GM21381 (cell line): ENCODE data around the gene CDRT15.
"Not testable (repeated sequence)": the region's sequence is repeated elsewhere in the genome, so short reads cannot be mapped to it uniquely, and the experiment has no call there.

Source experiments
- ATAC-seq: cut with Tn5 transposase; IDR thresholded peaks from one replicate; pipeline ENCODE4 v1.9.1; 2021; ENCODE audit warnings: mild to moderate bottlenecking, moderate library complexity; ENCODE audit not compliant: unreplicated experiment

CDRT15 gene

GRCh38 chr17:14236762-14237161 is at the start of gene CDRT15:
TSS of gene CDRT15 (minus strand) at chr17:14236862. CDS start at chr17:14236833, 29 bp downstream.
- ATAC-seq = not testable (repeated sequence)

- ATAC-seq = no peak
Measured at GRCh38 chr17:14282726-14283125, 46.1 kb upstream of the CDRT15 start.

GRCh38 chr17:14281530-14281929 is 44.9 kb upstream of the CDRT15 start:
- no peak for ATAC-seq

GRCh38 chr17:14276535-14277250 is 40.0 kb upstream of the CDRT15 start:
- ATAC-seq = no peak

GRCh38 chr17:14270508-14270907 is 33.8 kb upstream of the CDRT15 start:
- ATAC-seq = no peak

- ATAC-seq = no peak
Measured at GRCh38 chr17:14269473-14269872, 32.8 kb upstream of the CDRT15 start.

- no peak for ATAC-seq
Measured at GRCh38 chr17:14268264-14268663, 31.6 kb upstream of the CDRT15 start.

- ATAC-seq = no peak
Measured at GRCh38 chr17:14261406-14261805, 24.7 kb upstream of the CDRT15 start.

GRCh38 chr17:14245629-14246028 is 9.0 kb upstream of the CDRT15 start:
- ATAC-seq = no peak

- no peak for ATAC-seq
Measured at GRCh38 chr17:14245002-14245401, 8.3 kb upstream of the CDRT15 start.

- ATAC-seq = not testable (repeated sequence)
Measured at GRCh38 chr17:14239271-14239670, 2.6 kb upstream of the CDRT15 start.

- ATAC-seq = not testable (repeated sequence)
Measured at GRCh38 chr17:14236032-14236431, 630 bp downstream of the CDRT15 start.

GRCh38 chr17:14235047-14235446 is 1.6 kb downstream of the CDRT15 start:
- ATAC-seq = not testable (repeated sequence)

- ATAC-seq = not testable (repeated sequence)
Measured at GRCh38 chr17:14231187-14231586, 5.5 kb downstream of the CDRT15 start.

- no peak for ATAC-seq
Measured at GRCh38 chr17:14228903-14229302, 7.8 kb downstream of the CDRT15 start.

GRCh38 chr17:14227052-14227451 is 9.6 kb downstream of the CDRT15 start:
- no peak for ATAC-seq

GRCh38 chr17:14225254-14225980 is 11.2 kb downstream of the CDRT15 start:
- ATAC-seq = no peak

- no peak for ATAC-seq
Measured at GRCh38 chr17:14222611-14223010, 14.1 kb downstream of the CDRT15 start.

- no peak for ATAC-seq
Measured at GRCh38 chr17:14214271-14214670, 22.4 kb downstream of the CDRT15 start.

GRCh38 chr17:14212401-14212800 is 24.3 kb downstream of the CDRT15 start:
- no peak for ATAC-seq

- ATAC-seq = no peak
Measured at GRCh38 chr17:14211801-14212200, 24.9 kb downstream of the CDRT15 start.

GRCh38 chr17:14211246-14211645 is 25.4 kb downstream of the CDRT15 start:
- no peak for ATAC-seq
